ENCODE measurements around the gene KLHL29.

- TF ChIP-seq POLR2A (IDR thresholded peaks at IDR 0.05), result no peak
- TF ChIP-seq CTCF (IDR thresholded peaks at IDR 0.05), result no peak
Measured at GRCh38 chr2:23436346-23437098, 51.5 kb downstream of the KLHL29 start.
